Medulla oblongata (tissue), 1 donor: ENCODE measurements around the gene HMCN2.

Experiments
- DNase-seq: peaks from one replicate; pipeline ENCODE4 v3.0.0-alpha.2; 2015; ENCODE audit errors: extremely low spot score

The HMCN2 gene

GRCh38 chr9:130450344-130451003 lies 184.9 kb downstream of the HMCN2 start:
- DNase-seq: no peak

DNA sequence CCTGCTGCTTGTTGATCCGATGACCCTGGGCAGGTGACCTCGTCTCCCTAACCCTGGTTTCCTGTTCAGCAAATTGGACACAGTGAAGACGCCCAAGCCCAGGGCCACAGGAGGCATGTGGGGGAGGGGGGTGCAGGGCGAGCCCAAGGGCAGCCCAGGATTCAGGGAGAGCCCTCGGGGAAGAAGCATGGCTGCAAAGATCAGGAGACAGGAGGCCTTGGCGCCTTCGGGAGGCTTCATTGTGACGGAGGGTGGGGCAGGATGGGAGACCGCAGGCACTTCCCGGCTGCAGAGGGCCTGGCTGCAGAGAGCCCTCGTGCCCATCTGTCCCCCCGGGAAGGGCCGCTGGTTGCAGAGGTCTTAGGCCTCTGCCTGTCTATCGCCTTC lies 185.4 kb downstream of the HMCN2 start:
- DNase-seq: no peak

DNA sequence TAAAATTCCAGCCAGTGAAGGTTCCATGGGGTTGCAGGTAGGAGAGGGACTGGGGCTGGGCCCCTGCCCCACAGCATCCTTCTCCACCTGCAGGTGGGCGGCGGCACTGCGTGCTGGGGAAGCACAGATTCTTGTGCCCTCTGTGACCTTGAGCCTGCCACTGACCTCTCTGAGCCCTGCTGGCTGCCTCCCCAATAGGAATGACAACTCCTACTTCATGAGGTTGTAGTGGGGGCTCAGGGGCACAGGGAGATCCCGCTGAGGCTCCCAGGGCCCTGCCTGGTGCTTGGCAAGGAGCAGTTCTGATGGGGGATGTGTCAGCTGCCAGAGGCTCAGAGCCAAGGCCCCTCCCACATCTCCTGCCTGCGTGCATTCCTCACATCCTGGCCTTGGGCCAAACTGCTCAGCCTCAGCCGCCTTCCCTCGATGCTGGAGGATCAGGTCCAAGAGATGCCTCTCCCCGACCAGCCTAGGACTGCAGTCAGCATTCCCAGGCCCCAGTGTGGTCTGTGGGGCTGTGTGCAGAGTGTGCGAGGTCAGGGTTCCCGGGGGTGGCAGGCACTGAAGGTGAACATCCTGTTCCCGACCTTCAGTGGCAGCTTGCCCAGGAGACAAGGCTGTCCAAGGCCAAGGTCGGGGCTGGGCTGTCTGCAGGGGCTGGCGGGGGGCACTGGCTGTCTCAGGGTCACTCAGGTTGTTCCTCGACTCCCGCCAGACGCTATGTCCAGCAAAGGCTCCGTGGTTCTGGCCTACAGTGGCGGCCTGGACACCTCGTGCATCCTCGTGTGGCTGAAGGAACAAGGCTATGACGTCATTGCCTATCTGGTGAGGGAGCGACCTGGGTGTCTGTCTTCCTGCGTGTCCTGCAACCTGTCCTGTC lies 186.2 kb downstream of the HMCN2 start:
- no peak for DNase-seq

- DNase-seq: no peak
These were observed 187.3 kb downstream of the HMCN2 start for GRCh38 chr9:130452835-130453234.

DNA sequence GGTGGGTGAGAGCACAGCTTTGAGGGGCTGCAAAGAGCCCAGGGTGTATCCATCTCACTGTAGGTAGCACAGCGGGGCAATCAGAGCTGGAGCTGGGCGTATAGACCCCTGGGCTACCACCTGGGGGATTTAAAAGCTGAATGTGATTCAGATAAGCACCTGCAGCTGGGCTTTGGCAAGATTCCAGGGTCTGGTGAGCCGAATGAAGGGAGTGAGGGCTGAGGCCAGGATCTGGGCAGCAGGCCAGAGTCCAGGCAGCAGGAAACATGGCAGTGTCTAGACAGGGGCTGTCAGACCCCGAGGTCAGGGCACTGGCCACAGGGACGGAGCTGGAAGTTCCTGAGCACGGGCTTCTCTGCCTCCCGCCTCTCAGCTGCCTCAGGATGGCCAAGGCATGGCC lies 187.9 kb downstream of the HMCN2 start:
- DNase-seq: no peak

DNA sequence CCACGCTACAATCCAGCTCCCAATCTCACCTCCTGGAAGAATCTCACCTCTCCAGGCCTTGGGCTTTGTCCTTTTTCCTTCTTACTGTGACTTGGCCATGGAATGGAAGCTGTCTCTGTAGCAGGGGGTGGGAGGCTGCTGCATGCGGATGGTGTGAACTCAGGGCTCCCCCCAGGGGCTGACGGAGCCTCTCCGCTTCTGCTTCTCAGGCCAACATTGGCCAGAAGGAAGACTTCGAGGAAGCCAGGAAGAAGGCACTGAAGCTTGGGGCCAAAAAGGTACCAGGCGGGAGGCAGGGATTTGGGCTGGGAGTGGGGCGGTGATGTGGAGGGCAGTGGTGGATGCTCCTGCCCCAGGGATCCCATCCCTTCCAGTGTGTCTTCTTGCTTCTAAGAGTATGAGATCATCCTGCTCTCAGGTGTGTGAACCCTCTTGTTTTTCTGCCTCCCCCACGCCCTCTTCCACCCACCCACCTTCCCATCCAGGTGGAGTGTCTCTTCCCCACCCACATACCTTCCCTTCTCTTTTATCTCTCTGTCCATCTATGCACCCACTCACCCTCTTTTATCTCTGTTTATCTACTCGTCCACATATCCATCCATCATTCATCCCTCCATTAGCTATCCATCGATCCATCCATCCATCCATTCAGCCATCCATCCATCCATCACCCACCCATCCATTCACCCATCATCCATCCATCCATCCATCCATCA lies 188.7 kb downstream of the HMCN2 start:
- no peak for DNase-seq

- DNase-seq: no peak
These were observed 189.3 kb downstream of the HMCN2 start for GRCh38 chr9:130454812-130455325.

GRCh38 chr9:130458027-130458803 lies 192.7 kb downstream of the HMCN2 start:
- no peak for DNase-seq

DNA sequence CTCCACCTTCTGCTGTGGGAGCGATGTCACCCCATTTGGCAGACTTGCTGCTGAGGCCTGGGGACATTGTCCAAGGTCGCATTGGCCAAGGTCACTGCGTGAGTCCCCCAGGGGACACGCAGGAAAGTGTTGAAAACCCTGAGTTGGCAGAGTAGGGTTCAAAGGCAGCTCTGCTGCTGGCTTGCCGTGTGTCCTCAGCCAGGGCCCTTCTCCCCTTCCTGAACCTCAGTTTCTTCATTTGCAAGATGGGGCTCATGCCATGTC lies 193.2 kb downstream of the HMCN2 start:
- no peak for DNase-seq

GRCh38 chr9:130459151-130459550 lies 193.6 kb downstream of the HMCN2 start:
- DNase-seq: no peak

- DNase-seq: peak; percentile 54
These were observed 194.5 kb downstream of the HMCN2 start for GRCh38 chr9:130459941-130460669.

DNA sequence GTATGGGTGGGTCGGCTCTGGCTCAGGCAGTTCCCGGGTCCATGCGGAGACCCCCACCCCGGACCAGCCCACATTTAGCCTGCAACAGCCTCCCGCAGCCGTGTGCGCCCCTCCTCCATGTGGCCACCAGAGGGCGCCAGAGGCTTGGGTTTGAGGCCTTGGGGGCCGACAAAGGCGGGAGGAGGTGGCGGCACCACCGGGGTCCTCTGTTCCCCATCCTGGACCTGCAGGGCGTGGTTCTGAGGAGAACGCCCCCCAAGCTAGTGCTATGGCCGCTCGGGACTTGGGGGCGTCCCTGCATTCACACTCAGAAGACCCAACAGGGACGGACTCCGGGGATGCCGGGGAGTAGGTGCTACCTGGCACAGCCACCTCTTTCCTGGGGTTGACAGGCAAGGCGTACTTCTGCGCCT lies 195.7 kb downstream of the HMCN2 start:
- peak; percentile 69 for DNase-seq

- DNase-seq: no peak
These were observed 196.2 kb downstream of the HMCN2 start for GRCh38 chr9:130461731-130462130.

DNA sequence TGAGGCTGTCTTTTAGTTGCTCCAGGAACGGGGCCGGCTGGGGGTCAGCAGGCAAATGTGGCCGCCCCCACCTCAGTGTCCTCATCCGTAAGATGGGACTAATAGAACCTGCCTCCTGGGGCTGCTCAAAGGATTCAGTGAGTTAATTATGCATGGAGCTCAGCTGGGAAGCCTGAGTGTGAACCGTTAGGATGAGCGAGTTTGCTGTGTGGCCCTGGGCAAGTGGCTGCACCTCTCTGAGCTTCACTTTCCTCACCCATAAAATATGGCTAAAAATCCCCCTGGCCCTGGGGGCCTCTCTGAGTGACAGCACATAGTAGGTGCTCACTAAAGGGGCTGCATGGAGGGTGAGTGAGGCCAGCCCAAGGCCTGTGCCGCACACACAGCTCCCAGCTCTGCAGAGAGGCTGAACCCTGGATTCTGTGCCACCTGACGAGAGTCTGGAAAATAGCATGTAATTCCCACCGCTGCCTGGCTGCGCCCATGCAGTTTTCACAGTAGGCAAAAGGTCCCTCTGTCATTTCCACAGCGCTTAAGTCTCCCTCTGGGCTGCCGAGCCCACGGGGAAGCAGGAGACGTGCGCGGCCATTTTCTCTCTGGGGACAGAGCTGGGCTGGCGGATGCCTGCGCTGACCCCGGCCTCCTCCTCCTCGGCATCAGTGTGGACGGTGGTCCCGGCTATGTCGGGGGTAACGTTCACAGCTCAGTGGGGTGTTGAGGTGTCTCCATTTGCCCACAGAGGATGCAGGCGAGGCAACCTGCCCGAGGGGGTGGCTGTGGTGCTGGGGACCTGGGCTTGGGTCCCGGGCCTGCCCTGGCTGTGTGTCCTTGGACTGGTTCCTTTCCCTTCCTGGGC lies 197.4 kb downstream of the HMCN2 start:
- no peak for DNase-seq

DNA sequence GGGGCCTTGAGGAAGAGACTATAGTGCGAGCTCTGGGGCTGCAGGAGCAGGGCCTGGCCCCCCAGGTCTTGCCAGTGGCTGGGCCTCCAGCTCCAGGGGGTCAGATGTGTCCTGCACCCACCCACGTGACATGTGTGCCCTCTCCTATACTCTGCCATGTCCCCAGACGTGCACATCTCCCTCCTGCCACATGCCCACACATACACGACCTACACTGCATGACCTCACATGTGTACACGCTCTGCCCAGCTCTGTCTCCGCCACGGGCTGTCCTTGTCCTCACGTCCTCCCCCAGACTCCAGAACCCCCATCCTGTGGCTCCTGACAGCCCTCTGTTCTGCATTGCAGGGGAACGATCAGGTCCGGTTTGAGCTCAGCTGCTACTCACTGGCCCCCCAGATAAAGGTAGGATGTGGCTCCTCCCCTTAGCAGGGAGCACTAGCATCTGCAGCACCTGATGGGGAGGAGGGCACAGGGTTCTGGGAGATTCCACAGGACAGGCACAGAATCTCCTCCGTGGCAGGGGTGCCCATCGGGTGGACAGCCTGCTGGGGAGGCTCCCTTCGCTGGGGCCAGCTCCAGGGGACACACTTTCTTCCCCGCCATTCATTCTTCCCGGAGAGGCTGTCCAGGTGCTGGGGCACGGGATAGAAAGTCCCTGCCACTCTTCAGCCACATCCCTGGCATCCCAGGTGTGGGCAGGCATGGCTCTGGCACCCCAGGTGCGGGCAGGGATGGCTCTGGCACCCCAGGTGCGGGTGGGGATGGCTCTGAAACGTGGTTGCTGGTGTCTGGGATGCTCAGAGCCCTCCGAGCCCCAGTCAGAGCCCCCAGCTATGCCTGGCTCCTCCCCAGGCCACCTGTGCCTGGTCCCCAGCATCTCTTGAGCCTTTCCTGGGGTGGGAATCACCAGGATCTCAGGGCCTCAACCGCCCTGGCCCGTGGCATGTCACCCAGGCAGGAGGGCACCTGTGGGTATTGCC lies 198.5 kb downstream of the HMCN2 start:
- DNase-seq: no peak

- no peak for DNase-seq
These were observed 200.0 kb downstream of the HMCN2 start for GRCh38 chr9:130465383-130466096.

DNA sequence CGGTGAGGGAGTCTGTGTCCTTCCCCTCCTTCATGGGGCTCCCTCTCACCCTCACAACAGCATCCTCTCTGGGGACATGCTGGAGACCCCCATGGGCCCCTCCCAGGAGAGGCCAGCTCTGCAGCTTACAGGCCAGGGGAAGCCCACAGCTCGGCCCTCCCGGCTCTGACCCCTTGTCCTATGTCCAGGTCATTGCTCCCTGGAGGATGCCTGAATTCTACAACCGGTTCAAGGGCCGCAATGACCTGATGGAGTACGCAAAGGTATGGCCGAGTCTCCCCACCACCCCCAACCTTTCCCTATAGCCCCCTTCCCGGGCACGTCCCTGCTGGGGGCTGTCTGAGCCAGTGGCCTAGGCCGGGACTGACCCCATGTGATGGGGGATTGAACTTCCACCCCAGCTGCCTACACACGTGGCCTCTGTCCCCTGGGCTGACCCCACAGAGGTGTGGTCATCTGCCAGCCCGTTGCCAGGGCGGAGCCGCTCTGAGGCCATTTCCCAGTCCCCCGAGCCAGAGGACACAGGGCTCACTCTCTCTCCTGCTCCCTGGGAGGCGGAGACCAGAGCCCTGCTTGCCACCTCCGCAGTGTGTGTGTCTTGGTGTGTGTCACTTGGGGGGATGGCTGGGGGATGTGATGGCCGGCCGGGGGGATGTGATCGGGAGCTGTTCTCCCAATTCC lies 201.1 kb downstream of the HMCN2 start:
- DNase-seq: no peak

- no peak for DNase-seq
These were observed 201.8 kb downstream of the HMCN2 start for GRCh38 chr9:130467316-130467715.
